ENCODE results near the gene LDHB.

GRCh38 chr12:21599143-21599999, 58.3 kb downstream of the LDHB start:
- no peak for TF ChIP-seq CTCF (IDR thresholded peaks at IDR 0.05; ENCODE audit: low read depth, low read length, poor library complexity, severe bottlenecking)
- no peak for TF ChIP-seq EZH2phosphoT487 (IDR thresholded peaks at IDR 0.05; ENCODE audit: borderline replicate concordance, low read length)
